H9 (cell line): ENCODE data around the gene CHAMP1. TPM values are rescaled to one million over a fixed set of nuclear protein-coding genes. Genes with fewer than 3 reads are reported as not detected.
A peak's percentile ranks its signal among the peaks of the same experiment; 100 is the strongest.

Experiments
- DNase-seq: peaks from one replicate; pipeline ENCODE4 v3.0.0-alpha.2; 2017
- H2AFZ ChIP-seq: one replicate; pipeline ENCODE4 v1.6.1; 2013; ENCODE audit warnings: mild to moderate bottlenecking, low read length, control low read depth, moderate library complexity
- H2AK5ac ChIP-seq: 2 replicates; pipeline ENCODE4 v1.6.1; 2013; ENCODE audit warnings: low read length, control low read depth, mixed read lengths; ENCODE audit not compliant: insufficient read length
- H2BK120ac ChIP-seq: one replicate; pipeline ENCODE4 v1.6.1; 2013; ENCODE audit warnings: low read depth, mild to moderate bottlenecking, low read length, control low read depth, inconsistent platforms; ENCODE audit not compliant: poor library complexity, severe bottlenecking
- H2BK12ac ChIP-seq: 2 replicates; pipeline ENCODE4 v1.6.1; 2013; ENCODE audit warnings: low read length, control low read depth, mixed read lengths, low read depth; ENCODE audit not compliant: insufficient read length
- H2BK15ac ChIP-seq: 2 replicates; pipeline ENCODE4 v1.6.1; 2013; ENCODE audit warnings: low read depth, low read length, control low read depth
- H2BK20ac ChIP-seq: one replicate; pipeline ENCODE4 v1.6.1; 2013; ENCODE audit warnings: low read depth, mild to moderate bottlenecking, low read length, control low read depth, inconsistent platforms; ENCODE audit not compliant: poor library complexity, severe bottlenecking
- H2BK5ac ChIP-seq: 2 replicates; pipeline ENCODE4 v1.6.1; 2013; ENCODE audit warnings: low read length, control low read depth, mixed read lengths; ENCODE audit not compliant: insufficient read length
- H3K14ac ChIP-seq: 2 replicates; pipeline ENCODE4 v1.6.1; 2013; ENCODE audit warnings: low read length, control low read depth; ENCODE audit not compliant: insufficient read depth
- H3K18ac ChIP-seq: 2 replicates; pipeline ENCODE4 v1.6.1; 2013; ENCODE audit warnings: low read depth, mild to moderate bottlenecking, mixed read lengths, low read length, control low read depth; ENCODE audit not compliant: insufficient read length
- H3K23ac ChIP-seq: 2 replicates; pipeline ENCODE4 v1.6.1; 2013; ENCODE audit warnings: low read length, control low read depth, mixed read lengths, low read depth; ENCODE audit not compliant: insufficient read length
- H3K23me2 ChIP-seq: 2 replicates; pipeline ENCODE4 v1.6.1; 2013; ENCODE audit warnings: low read depth, mild to moderate bottlenecking, mixed read lengths, low read length, control low read depth; ENCODE audit not compliant: insufficient read length, poor library complexity, severe bottlenecking
- H3K27ac ChIP-seq: 2 replicates; pipeline ENCODE4 v1.5.1; 2013; ENCODE audit warnings: low read length, control low read depth, mixed read lengths, low read depth; ENCODE audit not compliant: insufficient read length
- H3K27me3 ChIP-seq: 2 replicates; pipeline ENCODE4 v1.6.1; 2013; ENCODE audit warnings: low read length, control low read depth, inconsistent platforms; ENCODE audit not compliant: insufficient read depth
- H3K4ac ChIP-seq: 2 replicates; pipeline ENCODE4 v1.6.1; 2013; ENCODE audit warnings: low read depth, mild to moderate bottlenecking, control low read depth, inconsistent platforms, low read length, moderate library complexity
- H3K4me1 ChIP-seq: 2 replicates; pipeline ENCODE4 v1.6.1; 2013; ENCODE audit warnings: low read length, control low read depth, inconsistent platforms; ENCODE audit not compliant: insufficient read depth
- H3K4me2 ChIP-seq: 2 replicates; pipeline ENCODE4 v1.6.1; 2013; ENCODE audit warnings: low read length, control low read depth, mixed read lengths; ENCODE audit not compliant: insufficient read length, insufficient read depth
- H3K56ac ChIP-seq: 2 replicates; pipeline ENCODE4 v1.6.1; 2013; ENCODE audit warnings: low read depth, mild to moderate bottlenecking, mixed read lengths, low read length, control low read depth; ENCODE audit not compliant: insufficient read length
- H3K79me1 ChIP-seq: 2 replicates; pipeline ENCODE4 v1.6.1; 2013; ENCODE audit warnings: low read depth, mild to moderate bottlenecking, moderate library complexity, low read length, control low read depth, inconsistent platforms; ENCODE audit not compliant: insufficient read depth, poor library complexity, severe bottlenecking
- H3K79me2 ChIP-seq: 2 replicates; pipeline ENCODE4 v1.6.1; 2013; ENCODE audit warnings: low read length, control low read depth, inconsistent platforms; ENCODE audit not compliant: insufficient read depth
- H3K9ac ChIP-seq: 2 replicates; pipeline ENCODE4 v1.6.1; 2013; ENCODE audit warnings: low read length, control low read depth, mixed read lengths; ENCODE audit not compliant: insufficient read length; ENCODE audit errors: extremely low read depth
- H3K9me3 ChIP-seq: one replicate; pipeline ENCODE4 v1.6.1; 2013; ENCODE audit warnings: low read depth, low read length, inconsistent platforms; ENCODE audit not compliant: control insufficient read depth
- H3T11ph ChIP-seq: one replicate; pipeline ENCODE4 v1.6.1; 2013; ENCODE audit warnings: mild to moderate bottlenecking, low read length, control low read depth, inconsistent platforms
- H4K20me1 ChIP-seq: one replicate; pipeline ENCODE4 v1.6.1; 2013; ENCODE audit not compliant: control insufficient read depth, insufficient read length, insufficient read depth
- H4K5ac ChIP-seq: 2 replicates; pipeline ENCODE4 v1.6.1; 2013; ENCODE audit warnings: low read depth, mild to moderate bottlenecking, mixed read lengths, low read length, control low read depth; ENCODE audit not compliant: insufficient read length
- H4K8ac ChIP-seq: replicated peaks from 2 replicates; pipeline ENCODE4 v1.6.1; 2013; ENCODE audit warnings: low read length, control low read depth, mixed read lengths, low read depth; ENCODE audit not compliant: insufficient read length
- H4K91ac ChIP-seq: 2 replicates; pipeline ENCODE4 v1.6.1; 2013; ENCODE audit warnings: low read depth, mild to moderate bottlenecking, moderate library complexity, mixed read lengths, low read length, control low read depth; ENCODE audit not compliant: insufficient read length
- H3K27ac Mint-ChIP-seq, 3 experiments: 2 replicates in 2 of 3; 3 replicates in 1 of 3; pipeline ENCODE4 v1.8.0; 2020 to 2021; ENCODE audit warnings: mixed read lengths in 3 of 3, mild to moderate bottlenecking in 1 of 3, moderate library complexity in 1 of 3
- H3K27me3 Mint-ChIP-seq: 2 replicates; pipeline ENCODE4 v1.8.0; 2021; ENCODE audit warnings: low read depth, mild to moderate bottlenecking, moderate library complexity, mixed read lengths
- H3K36me3 Mint-ChIP-seq, 3 experiments: 2 replicates in 2 of 3; 3 replicates in 1 of 3; pipeline ENCODE4 v1.8.0; 2020 to 2021; ENCODE audit warnings: low read depth in 3 of 3, mixed read lengths in 3 of 3; ENCODE audit not compliant: insufficient read depth in 1 of 3
- H3K4me1 Mint-ChIP-seq, 2 experiments: 2 replicates each; pipeline ENCODE4 v1.8.0; 2020; ENCODE audit warnings: mixed read lengths in 2 of 2
- H3K4me3 Mint-ChIP-seq, 2 experiments: 2 replicates in 1 of 2; 3 replicates in 1 of 2; pipeline ENCODE4 v1.8.0; 2020 to 2021; ENCODE audit warnings: mild to moderate bottlenecking in 2 of 2, mixed read lengths in 2 of 2, moderate library complexity in 1 of 2
- H3K9me3 Mint-ChIP-seq, 2 experiments: 2 replicates in 1 of 2; 3 replicates in 1 of 2; pipeline ENCODE4 v1.8.0; 2020; ENCODE audit warnings: mild to moderate bottlenecking in 2 of 2, mixed read lengths in 2 of 2, moderate library complexity in 1 of 2
- WGBS: extraction: QIAGEN DNeasy Blood & Tissue Kit; methylation state at CpG from one replicate; pipeline ENCODE4 v1.1.7; 2013; ENCODE audit warnings: missing lambda C conversion rate, low lambda C conversion rate, mixed read lengths; ENCODE audit not compliant: insufficient read length; ENCODE audit errors: extremely low coverage; 5-methylcytosine and 5-hydroxymethylcytosine counted together
- total RNA-seq: library from RNA; stranded (reverse); gene quantifications from 2 replicates; pipeline ENCODE4 v1.2.1, GENCODE V29; 2021
- TF ChIP-seq, protein P1 (sequence below): fragments of 200-600 bp; sonication (generic); conservative IDR thresholded peaks from 3 replicates; pipeline ENCODE4 v1.8.0; 2021; ENCODE audit warnings: antibody characterized with exemption, mild to moderate bottlenecking

Gene CHAMP1
- total RNA-seq, 1 experiment from 2014 or later = 62.1 TPM

DNA sequence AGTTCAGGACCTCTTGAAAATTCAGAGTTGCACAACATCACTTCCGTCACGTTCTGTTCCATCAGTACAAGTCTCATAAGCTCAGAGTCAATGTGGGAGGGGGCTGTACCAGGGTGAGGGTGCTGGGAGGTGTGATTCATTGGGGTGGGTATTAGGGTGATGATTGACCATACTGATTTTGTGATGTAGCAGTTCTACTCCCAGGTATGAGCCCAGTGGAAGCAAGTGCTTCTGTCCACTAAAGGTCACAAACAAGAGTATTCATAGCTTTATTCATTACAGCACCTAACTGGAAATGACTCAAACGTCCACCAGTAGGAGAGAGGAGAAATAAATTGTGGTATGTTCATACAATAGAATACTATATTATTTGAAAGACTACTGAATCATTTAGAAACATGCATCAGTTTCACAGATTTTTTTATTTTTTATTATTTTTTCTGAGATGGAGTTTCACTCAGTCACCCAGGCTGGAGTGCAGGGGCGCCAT is 45.0 kb upstream of the CHAMP1 start:
- no peaks in the 10 kb centered on the region for H3K4me1 ChIP-seq
- no peak overlapping the region for H3K23ac ChIP-seq
- TF ChIP-seq, protein P1, sequence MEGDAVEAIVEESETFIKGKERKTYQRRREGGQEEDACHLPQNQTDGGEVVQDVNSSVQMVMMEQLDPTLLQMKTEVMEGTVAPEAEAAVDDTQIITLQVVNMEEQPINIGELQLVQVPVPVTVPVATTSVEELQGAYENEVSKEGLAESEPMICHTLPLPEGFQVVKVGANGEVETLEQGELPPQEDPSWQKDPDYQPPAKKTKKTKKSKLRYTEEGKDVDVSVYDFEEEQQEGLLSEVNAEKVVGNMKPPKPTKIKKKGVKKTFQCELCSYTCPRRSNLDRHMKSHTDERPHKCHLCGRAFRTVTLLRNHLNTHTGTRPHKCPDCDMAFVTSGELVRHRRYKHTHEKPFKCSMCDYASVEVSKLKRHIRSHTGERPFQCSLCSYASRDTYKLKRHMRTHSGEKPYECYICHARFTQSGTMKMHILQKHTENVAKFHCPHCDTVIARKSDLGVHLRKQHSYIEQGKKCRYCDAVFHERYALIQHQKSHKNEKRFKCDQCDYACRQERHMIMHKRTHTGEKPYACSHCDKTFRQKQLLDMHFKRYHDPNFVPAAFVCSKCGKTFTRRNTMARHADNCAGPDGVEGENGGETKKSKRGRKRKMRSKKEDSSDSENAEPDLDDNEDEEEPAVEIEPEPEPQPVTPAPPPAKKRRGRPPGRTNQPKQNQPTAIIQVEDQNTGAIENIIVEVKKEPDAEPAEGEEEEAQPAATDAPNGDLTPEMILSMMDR = no peak
- no peaks in the 10 kb centered on the region for H3K27me3 ChIP-seq
- no peak overlapping the region for H2BK15ac ChIP-seq
- H3K4ac ChIP-seq = no peak overlapping the region
- H3K27ac ChIP-seq = no peak overlapping the region
- no peak overlapping the region for H2BK12ac ChIP-seq
- no peaks in the 10 kb centered on the region for H3K79me1 ChIP-seq
- no peaks in the 10 kb centered on the region for H3K9me3 Mint-ChIP-seq
- H3K4me1 Mint-ChIP-seq = no peaks in the 10 kb centered on the region
- H3K18ac ChIP-seq = no peak overlapping the region
- no peak overlapping the region for H4K8ac ChIP-seq
- no peaks in the 10 kb centered on the region for H3K79me2 ChIP-seq
- no peak overlapping the region for H2AFZ ChIP-seq
- H3K4me2 ChIP-seq = no peak overlapping the region
- no peaks in the 10 kb centered on the region for H3K23me2 ChIP-seq
- no peak overlapping the region for H2AK5ac ChIP-seq
- H3T11ph ChIP-seq = no peak overlapping the region
- H3K9ac ChIP-seq = no peak overlapping the region
- no peak overlapping the region for H3K4me3 Mint-ChIP-seq
- H3K36me3 Mint-ChIP-seq = peaks cover 52 to 80% (median 76%) of the 10 kb centered on the region in 3 experiments
- H3K9me3 ChIP-seq = no peaks in the 10 kb centered on the region
- H3K14ac ChIP-seq = no peak overlapping the region
- H3K27me3 Mint-ChIP-seq = no peaks in the 10 kb centered on the region; the same call in 1 of the 2 replicates
- no peak overlapping the region for H3K56ac ChIP-seq
- no peak overlapping the region for H2BK120ac ChIP-seq
- H2BK5ac ChIP-seq = no peak overlapping the region
- no peak overlapping the region for H4K5ac ChIP-seq
- no peak overlapping the region for H4K91ac ChIP-seq
- peak overlapping the region in 1 of 3 experiments; percentile 4; a peak in 1 of 7 replicates for H3K27ac Mint-ChIP-seq
- no peak for DNase-seq
- H4K20me1 ChIP-seq = no peaks in the 10 kb centered on the region
- H2BK20ac ChIP-seq = no peak overlapping the region
- no CpG with 5 or more reads among the region's 4 CpGs for WGBS
